H9 (cell line): ENCODE data around the gene ANKZF1. TPM values are rescaled to one million over a fixed set of nuclear protein-coding genes. Genes with fewer than 3 reads are reported as not detected.

Experiments
- DNase-seq: peaks from one replicate; pipeline ENCODE4 v3.0.0-alpha.2; 2017
- H2AFZ ChIP-seq: one replicate; pipeline ENCODE4 v1.6.1; 2013; ENCODE audit warnings: mild to moderate bottlenecking, low read length, control low read depth, moderate library complexity
- H2AK5ac ChIP-seq: 2 replicates; pipeline ENCODE4 v1.6.1; 2013; ENCODE audit warnings: low read length, control low read depth, mixed read lengths; ENCODE audit not compliant: insufficient read length
- H2BK120ac ChIP-seq: one replicate; pipeline ENCODE4 v1.6.1; 2013; ENCODE audit warnings: low read depth, mild to moderate bottlenecking, low read length, control low read depth, inconsistent platforms; ENCODE audit not compliant: poor library complexity, severe bottlenecking
- H2BK12ac ChIP-seq: 2 replicates; pipeline ENCODE4 v1.6.1; 2013; ENCODE audit warnings: low read length, control low read depth, mixed read lengths, low read depth; ENCODE audit not compliant: insufficient read length
- H2BK15ac ChIP-seq: 2 replicates; pipeline ENCODE4 v1.6.1; 2013; ENCODE audit warnings: low read depth, low read length, control low read depth
- H2BK20ac ChIP-seq: one replicate; pipeline ENCODE4 v1.6.1; 2013; ENCODE audit warnings: low read depth, mild to moderate bottlenecking, low read length, control low read depth, inconsistent platforms; ENCODE audit not compliant: poor library complexity, severe bottlenecking
- H2BK5ac ChIP-seq: 2 replicates; pipeline ENCODE4 v1.6.1; 2013; ENCODE audit warnings: low read length, control low read depth, mixed read lengths; ENCODE audit not compliant: insufficient read length
- H3K14ac ChIP-seq: 2 replicates; pipeline ENCODE4 v1.6.1; 2013; ENCODE audit warnings: low read length, control low read depth; ENCODE audit not compliant: insufficient read depth
- H3K18ac ChIP-seq: 2 replicates; pipeline ENCODE4 v1.6.1; 2013; ENCODE audit warnings: low read depth, mild to moderate bottlenecking, mixed read lengths, low read length, control low read depth; ENCODE audit not compliant: insufficient read length
- H3K23ac ChIP-seq: 2 replicates; pipeline ENCODE4 v1.6.1; 2013; ENCODE audit warnings: low read length, control low read depth, mixed read lengths, low read depth; ENCODE audit not compliant: insufficient read length
- H3K23me2 ChIP-seq: 2 replicates; pipeline ENCODE4 v1.6.1; 2013; ENCODE audit warnings: low read depth, mild to moderate bottlenecking, mixed read lengths, low read length, control low read depth; ENCODE audit not compliant: insufficient read length, poor library complexity, severe bottlenecking
- H3K27ac ChIP-seq: 2 replicates; pipeline ENCODE4 v1.5.1; 2013; ENCODE audit warnings: low read length, control low read depth, mixed read lengths, low read depth; ENCODE audit not compliant: insufficient read length
- H3K27me3 ChIP-seq: 2 replicates; pipeline ENCODE4 v1.6.1; 2013; ENCODE audit warnings: low read length, control low read depth, inconsistent platforms; ENCODE audit not compliant: insufficient read depth
- H3K4ac ChIP-seq: 2 replicates; pipeline ENCODE4 v1.6.1; 2013; ENCODE audit warnings: low read depth, mild to moderate bottlenecking, control low read depth, inconsistent platforms, low read length, moderate library complexity
- H3K4me1 ChIP-seq: 2 replicates; pipeline ENCODE4 v1.6.1; 2013; ENCODE audit warnings: low read length, control low read depth, inconsistent platforms; ENCODE audit not compliant: insufficient read depth
- H3K4me2 ChIP-seq: 2 replicates; pipeline ENCODE4 v1.6.1; 2013; ENCODE audit warnings: low read length, control low read depth, mixed read lengths; ENCODE audit not compliant: insufficient read length, insufficient read depth
- H3K56ac ChIP-seq: 2 replicates; pipeline ENCODE4 v1.6.1; 2013; ENCODE audit warnings: low read depth, mild to moderate bottlenecking, mixed read lengths, low read length, control low read depth; ENCODE audit not compliant: insufficient read length
- H3K79me1 ChIP-seq: 2 replicates; pipeline ENCODE4 v1.6.1; 2013; ENCODE audit warnings: low read depth, mild to moderate bottlenecking, moderate library complexity, low read length, control low read depth, inconsistent platforms; ENCODE audit not compliant: insufficient read depth, poor library complexity, severe bottlenecking
- H3K79me2 ChIP-seq: 2 replicates; pipeline ENCODE4 v1.6.1; 2013; ENCODE audit warnings: low read length, control low read depth, inconsistent platforms; ENCODE audit not compliant: insufficient read depth
- H3K9ac ChIP-seq: 2 replicates; pipeline ENCODE4 v1.6.1; 2013; ENCODE audit warnings: low read length, control low read depth, mixed read lengths; ENCODE audit not compliant: insufficient read length; ENCODE audit errors: extremely low read depth
- H3K9me3 ChIP-seq: one replicate; pipeline ENCODE4 v1.6.1; 2013; ENCODE audit warnings: low read depth, low read length, inconsistent platforms; ENCODE audit not compliant: control insufficient read depth
- H3T11ph ChIP-seq: one replicate; pipeline ENCODE4 v1.6.1; 2013; ENCODE audit warnings: mild to moderate bottlenecking, low read length, control low read depth, inconsistent platforms
- H4K20me1 ChIP-seq: one replicate; pipeline ENCODE4 v1.6.1; 2013; ENCODE audit not compliant: control insufficient read depth, insufficient read length, insufficient read depth
- H4K5ac ChIP-seq: 2 replicates; pipeline ENCODE4 v1.6.1; 2013; ENCODE audit warnings: low read depth, mild to moderate bottlenecking, mixed read lengths, low read length, control low read depth; ENCODE audit not compliant: insufficient read length
- H4K8ac ChIP-seq: replicated peaks from 2 replicates; pipeline ENCODE4 v1.6.1; 2013; ENCODE audit warnings: low read length, control low read depth, mixed read lengths, low read depth; ENCODE audit not compliant: insufficient read length
- H4K91ac ChIP-seq: 2 replicates; pipeline ENCODE4 v1.6.1; 2013; ENCODE audit warnings: low read depth, mild to moderate bottlenecking, moderate library complexity, mixed read lengths, low read length, control low read depth; ENCODE audit not compliant: insufficient read length
- H3K27ac Mint-ChIP-seq, 3 experiments: 2 replicates in 2 of 3; 3 replicates in 1 of 3; pipeline ENCODE4 v1.8.0; 2020 to 2021; ENCODE audit warnings: mixed read lengths in 3 of 3, mild to moderate bottlenecking in 1 of 3, moderate library complexity in 1 of 3
- H3K27me3 Mint-ChIP-seq: 2 replicates; pipeline ENCODE4 v1.8.0; 2021; ENCODE audit warnings: low read depth, mild to moderate bottlenecking, moderate library complexity, mixed read lengths
- H3K36me3 Mint-ChIP-seq, 3 experiments: 2 replicates in 2 of 3; 3 replicates in 1 of 3; pipeline ENCODE4 v1.8.0; 2020 to 2021; ENCODE audit warnings: low read depth in 3 of 3, mixed read lengths in 3 of 3; ENCODE audit not compliant: insufficient read depth in 1 of 3
- H3K4me1 Mint-ChIP-seq, 2 experiments: 2 replicates each; pipeline ENCODE4 v1.8.0; 2020; ENCODE audit warnings: mixed read lengths in 2 of 2
- H3K4me3 Mint-ChIP-seq, 2 experiments: 2 replicates in 1 of 2; 3 replicates in 1 of 2; pipeline ENCODE4 v1.8.0; 2020 to 2021; ENCODE audit warnings: mild to moderate bottlenecking in 2 of 2, mixed read lengths in 2 of 2, moderate library complexity in 1 of 2
- H3K9me3 Mint-ChIP-seq, 2 experiments: 2 replicates in 1 of 2; 3 replicates in 1 of 2; pipeline ENCODE4 v1.8.0; 2020; ENCODE audit warnings: mild to moderate bottlenecking in 2 of 2, mixed read lengths in 2 of 2, moderate library complexity in 1 of 2
- CTCF ChIP-seq: fragments of 200-600 bp; sonication (generic); conservative IDR thresholded peaks from 3 replicates; pipeline ENCODE4 v1.8.0; 2021; ENCODE audit warnings: antibody characterized with exemption, mild to moderate bottlenecking
- WGBS: extraction: QIAGEN DNeasy Blood & Tissue Kit; methylation state at CpG from one replicate; pipeline ENCODE4 v1.1.7; 2013; ENCODE audit warnings: missing lambda C conversion rate, low lambda C conversion rate, mixed read lengths; ENCODE audit not compliant: insufficient read length; ENCODE audit errors: extremely low coverage; 5-methylcytosine and 5-hydroxymethylcytosine counted together
- total RNA-seq: library from RNA; stranded (reverse); gene quantifications from 2 replicates; pipeline ENCODE4 v1.2.1, GENCODE V29; 2021

ANKZF1 gene
- total RNA-seq, 1 experiment from 2014 or later: 55.4 TPM

GRCh38 chr2:219214786-219215185 lies 14.8 kb upstream of the ANKZF1 start:
- Histone ChIP-seq H2BK20ac (no peak overlapping the region), H4K91ac (no peak overlapping the region), H3K56ac (no peak overlapping the region), H4K8ac (no peak overlapping the region), H2BK12ac (no peak overlapping the region), H2BK15ac (no peak overlapping the region), H3K23me2 (peaks cover 7% of the 10 kb centered on the region), H3K79me1 (no peaks in the 10 kb centered on the region), H3K4me2 (no peak overlapping the region), H2BK5ac (no peak overlapping the region), H3K23ac (no peak overlapping the region), H2AK5ac (no peak overlapping the region), H3K9me3 (no peaks in the 10 kb centered on the region), H4K20me1 (no peaks in the 10 kb centered on the region), H3K9ac (no peak overlapping the region), H3K14ac (no peak overlapping the region), H3K27me3 (no peaks in the 10 kb centered on the region), H3T11ph (no peak overlapping the region), H2AFZ (no peak overlapping the region), H3K4me1 (no peaks in the 10 kb centered on the region), H2BK120ac (no peak overlapping the region), H3K79me2 (no peaks in the 10 kb centered on the region), H3K4ac (no peak overlapping the region), H3K27ac (no peak overlapping the region), H4K5ac (no peak overlapping the region), H3K18ac (no peak overlapping the region)
- DNase-seq: no peak
- Mint-ChIP-seq H3K4me3 (no peak overlapping the region), H3K9me3 (no peaks in the 10 kb centered on the region), H3K4me1 (peaks cover 19 to 23% of the 10 kb centered on the region in 2 experiments), H3K27me3 (peaks cover 3% of the 10 kb centered on the region; the same call in 1 of the 2 replicates), H3K36me3 (peaks cover 14 to 61% (median 51%) of the 10 kb centered on the region in 3 experiments), H3K27ac (peak overlapping the region in 1 of 3 experiments; percentile 42; a peak in 1 of 7 replicates)
- no CpG with 5 or more reads among the region's 6 CpGs for WGBS
- no peak for TF ChIP-seq CTCF
